Lower leg skin (tissue), 3 donors: Measurements from ENCODE around the gene DHX8.

ENCODE experiments used
- CTCF ChIP-seq, 3 donors: fragments of 450-650 bp; IDR thresholded peaks; one replicate each; pipeline ENCODE4 v1.5.1; 2016; ENCODE audit warnings: antibody characterized with exemption in 3 of 3, mild to moderate bottlenecking in 3 of 3, moderate library complexity in 2 of 3
- POLR2A ChIP-seq, 2 donors: fragments of 450-650 bp; IDR thresholded peaks; one replicate each; pipeline ENCODE4 v1.6.1; 2016 to 2017; ENCODE audit warnings: antibody characterized with exemption in 2 of 2, mild to moderate bottlenecking in 1 of 2, moderate library complexity in 1 of 2

- TF ChIP-seq POLR2A (IDR thresholded peaks at IDR 0.05) (no peak), CTCF (IDR thresholded peaks at IDR 0.05) (no peak)
These were observed 38.7 kb upstream of the DHX8 start for GRCh38 chr17:43445009-43445589.
